HFFc6 (cell line): ENCODE data around the gene KIF3C. TPM values are rescaled to one million over a fixed set of nuclear protein-coding genes. Genes with fewer than 3 reads are reported as not detected.
"Not testable (repeated sequence)": the region's sequence is repeated elsewhere in the genome, so short reads cannot be mapped to it uniquely, and the experiment has no call there.

ENCODE experiments used
- DNase-seq: peaks from one replicate; pipeline ENCODE4 v3.0.0-alpha.2; 2018
- H3K27ac Mint-ChIP-seq: 2 replicates; pipeline ENCODE4 v1.8.0; 2020; ENCODE audit warnings: mild to moderate bottlenecking, mixed read lengths
- H3K27me3 Mint-ChIP-seq: 2 replicates; pipeline ENCODE4 v1.8.0; 2021; ENCODE audit warnings: mild to moderate bottlenecking, moderate library complexity, mixed read lengths; ENCODE audit not compliant: insufficient read depth
- H3K36me3 Mint-ChIP-seq: 2 replicates; pipeline ENCODE4 v1.8.0; 2021; ENCODE audit warnings: low read depth, mixed read lengths
- H3K4me1 Mint-ChIP-seq: 2 replicates; pipeline ENCODE4 v1.8.0; 2020; ENCODE audit warnings: low read depth, mixed read lengths
- H3K4me3 Mint-ChIP-seq: 2 replicates; pipeline ENCODE4 v1.8.0; 2020; ENCODE audit warnings: mild to moderate bottlenecking, moderate library complexity, mixed read lengths
- H3K9me3 Mint-ChIP-seq: 2 replicates; pipeline ENCODE4 v1.8.0; 2020; ENCODE audit warnings: mild to moderate bottlenecking, mixed read lengths
- CTCF ChIP-seq: fragments of 200-600 bp; sonication (generic); IDR thresholded peaks from 2 replicates; pipeline ENCODE4 v1.5.0; 2021; ENCODE audit warnings: antibody characterized with exemption, mild to moderate bottlenecking
- total RNA-seq, 6 experiments: library from RNA; stranded (reverse); fragmentation: NEBNext Ultra II Directional; extraction: Animal tissue kit (Norgen Biotek cat#: 25700); gene quantifications; 2 replicates in 1 of 6; 3 replicates in 5 of 6; pipeline ENCODE4 v1.2.3, GENCODE V29; 2021

KIF3C gene
- total RNA-seq, 6 experiments from 2014 or later, result 18.0 to 21.1 (median 19.7) TPM

GRCh38 chr2:25920786-25921415 is 61.4 kb downstream of the KIF3C start:
- H3K27me3 Mint-ChIP-seq, result peaks cover 7% of the 10 kb centered on the region
- H3K4me3 Mint-ChIP-seq, result no peak overlapping the region
- H3K27ac Mint-ChIP-seq, result no peak overlapping the region
- peaks cover 5% of the 10 kb centered on the region; the same call in 1 of the 2 replicates for H3K4me1 Mint-ChIP-seq
- DNase-seq, result no peak
- TF ChIP-seq CTCF, result no peak
- H3K36me3 Mint-ChIP-seq, result no peaks in the 10 kb centered on the region
- no peaks in the 10 kb centered on the region for H3K9me3 Mint-ChIP-seq

GRCh38 chr2:25920336-25920735 is 62.0 kb downstream of the KIF3C start:
- Mint-ChIP-seq H3K4me3 (no peak overlapping the region), H3K27me3 (peaks cover 7% of the 10 kb centered on the region), H3K27ac (no peak overlapping the region), H3K4me1 (peaks cover 5% of the 10 kb centered on the region; the same call in 1 of the 2 replicates), H3K9me3 (no peaks in the 10 kb centered on the region), H3K36me3 (no peaks in the 10 kb centered on the region)
- DNase-seq, result peak; percentile 59
- TF ChIP-seq CTCF, result no peak

GRCh38 chr2:25917832-25918231 is 64.5 kb downstream of the KIF3C start:
- H3K36me3 Mint-ChIP-seq, result no peaks in the 10 kb centered on the region
- H3K27me3 Mint-ChIP-seq, result peaks cover 2% of the 10 kb centered on the region
- TF ChIP-seq CTCF, result no peak
- peaks cover 16% of the 10 kb centered on the region for H3K4me1 Mint-ChIP-seq
- DNase-seq, result no peak
- no peak overlapping the region for H3K4me3 Mint-ChIP-seq
- no peak overlapping the region for H3K27ac Mint-ChIP-seq
- no peaks in the 10 kb centered on the region for H3K9me3 Mint-ChIP-seq

- H3K9me3 Mint-ChIP-seq, H3K27ac Mint-ChIP-seq, H3K27me3 Mint-ChIP-seq, DNase-seq, H3K4me3 Mint-ChIP-seq, H3K36me3 Mint-ChIP-seq: not testable (repeated sequence)
- H3K4me1 Mint-ChIP-seq, result peaks cover 19% of the 10 kb centered on the region
These were observed 64.9 kb downstream of the KIF3C start for GRCh38 chr2:25917411-25917810.

GRCh38 chr2:25915944-25916772 is 66.1 kb downstream of the KIF3C start:
- not testable (repeated sequence) for H3K36me3 Mint-ChIP-seq, DNase-seq, H3K27ac Mint-ChIP-seq, H3K27me3 Mint-ChIP-seq, H3K9me3 Mint-ChIP-seq
- Mint-ChIP-seq H3K4me1 (peaks cover 19% of the 10 kb centered on the region), H3K4me3 (peak overlapping the region; percentile 51; the same call in 1 of the 2 replicates)

GRCh38 chr2:25915411-25915810 is 66.9 kb downstream of the KIF3C start:
- DNase-seq, H3K27me3 Mint-ChIP-seq, H3K9me3 Mint-ChIP-seq, H3K36me3 Mint-ChIP-seq, H3K4me3 Mint-ChIP-seq, H3K27ac Mint-ChIP-seq: not testable (repeated sequence)
- H3K4me1 Mint-ChIP-seq, result peaks cover 16% of the 10 kb centered on the region

- not testable (repeated sequence) for H3K27ac Mint-ChIP-seq, H3K27me3 Mint-ChIP-seq, DNase-seq, H3K36me3 Mint-ChIP-seq, H3K9me3 Mint-ChIP-seq
- Mint-ChIP-seq H3K4me3 (peak overlapping the region; percentile 59; the same call in 1 of the 2 replicates), H3K4me1 (peaks cover 14% of the 10 kb centered on the region)
These were observed 68.7 kb downstream of the KIF3C start for GRCh38 chr2:25913696-25913973.
